Erythroblast (primary cell): Measurements from ENCODE around the gene DUS4L.

Experiments used
- GATA1 ChIP-seq: IDR thresholded peaks from 2 replicates; pipeline ENCODE4 v1.6.1; 2011; ENCODE audit warnings: low read depth, mild to moderate bottlenecking, control low read depth, low read length, moderate library complexity
- POLR2A ChIP-seq: IDR thresholded peaks from 2 replicates; pipeline ENCODE4 v1.6.1; 2011; ENCODE audit warnings: mild to moderate bottlenecking, low read length

DNA sequence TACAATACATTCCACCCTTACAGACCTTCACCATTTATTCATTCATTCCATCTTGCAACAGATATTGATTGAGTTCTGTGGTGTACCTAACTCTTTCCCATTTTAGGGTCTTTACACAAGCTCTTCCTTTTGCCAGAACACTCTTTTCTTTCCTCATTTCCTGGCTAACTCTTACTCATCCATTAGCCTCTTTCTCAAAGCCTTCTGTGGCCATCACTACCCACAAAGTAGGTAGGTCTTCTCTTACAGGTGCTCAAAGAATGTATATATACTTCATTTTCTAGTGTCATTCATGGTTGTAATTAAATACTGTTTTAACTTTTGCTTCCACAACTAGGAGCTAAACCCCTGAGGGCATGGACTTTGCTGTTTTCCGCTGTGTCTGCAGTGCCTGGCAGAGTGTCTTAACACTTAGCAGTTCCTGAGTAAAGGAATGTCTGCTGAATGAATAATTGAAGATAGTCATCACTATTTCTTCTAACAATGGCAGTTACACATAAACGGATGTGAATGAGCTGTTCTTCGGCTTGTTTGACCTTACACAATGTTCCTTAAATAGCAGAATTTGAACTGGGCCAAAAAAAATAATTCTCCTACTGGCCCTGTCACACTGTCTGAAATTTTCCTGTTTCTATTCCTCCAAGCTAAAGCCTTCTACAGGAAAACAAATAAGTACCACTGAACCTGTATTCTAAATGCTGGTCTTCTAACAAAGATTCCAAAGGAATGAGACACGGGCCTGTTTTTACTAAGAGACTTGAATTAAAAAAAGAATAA, 31.4 kb downstream of the DUS4L start:
- TF ChIP-seq POLR2A: no peak
- TF ChIP-seq GATA1: no peak
